Suppressor macrophage treated with lipopolysaccharide for 1 hour (primary cell): Measurements from ENCODE around the gene MRGPRD.

ENCODE experiments used
- DNase-seq, 3 donors: peaks; one replicate each; pipeline ENCODE4 v3.0.0-alpha.2; 2020 to 2022

Gene MRGPRD

GRCh38 chr11:68966894-68967780, 13.6 kb downstream of the MRGPRD start:
- no peak for DNase-seq

DNA sequence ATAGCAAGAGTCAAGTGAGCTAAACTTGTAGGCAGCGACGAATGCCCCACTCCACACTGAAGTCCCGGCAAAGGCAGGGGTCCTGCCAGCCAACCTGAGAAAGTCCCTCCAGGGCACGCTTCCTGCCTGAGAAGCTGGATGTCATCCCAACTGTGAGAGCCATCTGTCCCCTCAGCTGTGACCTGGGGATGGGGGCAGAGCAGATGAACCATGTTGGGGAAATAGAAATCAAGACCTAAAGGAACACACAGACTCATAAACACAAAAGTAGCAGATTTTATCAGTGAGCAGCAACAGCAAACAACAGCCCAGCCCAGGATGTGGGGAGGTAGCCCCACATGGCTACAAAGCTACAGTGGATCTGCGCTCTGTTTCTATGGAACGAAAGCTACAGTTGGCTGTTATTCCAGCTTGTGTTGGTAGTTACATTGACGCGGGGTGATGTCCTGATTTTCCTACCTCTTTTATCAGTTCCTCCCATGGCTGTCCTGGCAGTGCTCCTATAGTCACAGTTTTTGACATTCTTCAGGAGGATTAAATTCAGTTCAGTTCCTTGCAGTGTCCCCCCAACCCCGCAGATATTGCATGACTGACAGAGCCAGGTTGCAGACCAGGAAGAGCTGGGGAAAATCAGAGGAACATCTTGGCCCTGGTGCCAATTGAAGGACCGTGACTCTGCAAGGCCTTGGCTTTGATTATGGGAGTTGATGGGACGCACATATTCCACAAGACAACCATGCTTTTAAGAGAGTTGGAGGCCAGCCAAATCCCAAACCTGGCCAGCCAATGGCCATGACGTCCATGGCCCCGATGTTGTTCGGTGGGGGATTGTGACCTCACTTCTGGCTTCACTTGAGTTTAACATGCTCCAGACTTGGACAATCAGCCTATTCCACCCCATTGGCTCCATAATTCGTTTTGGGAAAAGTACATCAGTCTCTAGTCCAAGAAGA, 14.6 kb downstream of the MRGPRD start:
- no peak for DNase-seq

- no peak for DNase-seq
Observed at GRCh38 chr11:68963779-68964178, 17.0 kb downstream of the MRGPRD start.

DNA sequence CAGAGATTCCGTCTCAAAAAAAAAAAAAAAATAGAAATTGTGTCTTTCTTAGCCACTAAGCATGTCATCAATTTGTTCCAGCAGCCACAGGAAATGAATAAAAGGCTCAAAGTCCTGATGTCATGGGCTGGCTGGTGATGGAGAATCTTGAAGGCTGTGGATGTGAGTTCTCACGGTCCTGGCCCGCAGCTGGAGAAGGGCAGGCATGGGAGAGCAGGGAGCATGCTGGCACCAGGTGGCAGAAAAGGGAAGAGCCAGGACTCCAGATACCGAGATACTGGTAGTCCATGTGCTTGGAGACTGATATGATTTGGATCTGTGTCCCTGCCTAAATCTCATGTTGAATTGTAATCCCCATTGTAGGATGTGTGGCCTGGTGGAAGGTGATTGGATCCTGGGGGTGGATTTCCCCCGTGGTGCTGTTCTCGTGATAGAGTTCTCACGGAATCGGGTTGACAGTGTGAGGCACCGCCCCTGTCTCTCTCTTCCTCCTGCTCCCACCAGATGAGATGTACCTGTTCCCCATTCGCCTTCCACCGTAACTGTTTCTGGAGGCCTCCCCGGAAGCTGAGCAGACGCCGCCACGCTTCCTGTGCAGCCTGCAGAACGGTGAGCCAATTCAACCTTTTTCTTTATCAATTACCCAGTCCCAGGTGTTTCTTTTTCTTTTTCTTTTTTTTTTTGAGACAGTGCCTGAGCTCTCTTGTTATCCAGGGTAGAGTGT, 18.1 kb downstream of the MRGPRD start:
- no peak for DNase-seq

GRCh38 chr11:68961245-68961644, 19.5 kb downstream of the MRGPRD start:
- no peak for DNase-seq

DNA sequence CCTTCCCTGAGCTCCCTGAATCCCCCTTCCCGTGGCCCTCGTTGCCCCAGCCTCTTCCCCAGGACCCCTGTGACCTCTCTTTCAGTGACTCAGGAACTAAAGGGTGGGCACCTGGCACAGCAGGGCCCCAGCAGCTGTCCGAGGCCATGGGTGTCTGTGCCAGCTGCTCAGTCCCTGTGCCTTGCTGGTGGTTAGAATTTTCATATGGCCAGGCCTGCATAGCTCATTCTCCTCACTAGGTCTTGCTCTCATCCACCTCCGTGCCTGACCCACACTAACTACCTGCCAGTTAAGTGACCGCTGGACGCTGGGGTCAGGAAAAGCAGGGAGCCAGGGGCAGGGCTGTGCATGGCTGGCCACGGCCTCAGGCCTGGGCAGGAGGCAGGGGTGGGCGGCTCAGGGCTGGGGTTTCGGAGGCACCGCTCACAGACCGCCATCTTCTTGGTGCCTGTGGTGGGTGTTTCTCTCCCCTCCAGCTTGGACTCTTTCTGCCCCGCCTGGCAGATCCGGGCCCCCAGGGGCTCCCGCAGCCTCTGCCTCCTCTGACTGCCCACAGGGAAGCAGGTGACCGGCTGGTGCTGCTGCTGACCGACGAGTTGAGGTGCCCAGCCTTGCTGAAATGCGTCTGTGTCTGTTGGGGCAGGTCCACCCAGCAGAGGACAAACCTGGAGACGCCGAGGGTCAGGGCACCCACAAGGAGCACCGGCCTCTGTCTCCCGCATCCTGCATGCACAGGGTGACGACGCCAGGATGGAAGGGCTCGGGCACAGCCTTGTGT, 20.3 kb downstream of the MRGPRD start:
- no peak for DNase-seq

GRCh38 chr11:68959465-68960293, 21.1 kb downstream of the MRGPRD start:
- no peak for DNase-seq

GRCh38 chr11:68958211-68958610, 22.6 kb downstream of the MRGPRD start:
- DNase-seq = no peak

DNA sequence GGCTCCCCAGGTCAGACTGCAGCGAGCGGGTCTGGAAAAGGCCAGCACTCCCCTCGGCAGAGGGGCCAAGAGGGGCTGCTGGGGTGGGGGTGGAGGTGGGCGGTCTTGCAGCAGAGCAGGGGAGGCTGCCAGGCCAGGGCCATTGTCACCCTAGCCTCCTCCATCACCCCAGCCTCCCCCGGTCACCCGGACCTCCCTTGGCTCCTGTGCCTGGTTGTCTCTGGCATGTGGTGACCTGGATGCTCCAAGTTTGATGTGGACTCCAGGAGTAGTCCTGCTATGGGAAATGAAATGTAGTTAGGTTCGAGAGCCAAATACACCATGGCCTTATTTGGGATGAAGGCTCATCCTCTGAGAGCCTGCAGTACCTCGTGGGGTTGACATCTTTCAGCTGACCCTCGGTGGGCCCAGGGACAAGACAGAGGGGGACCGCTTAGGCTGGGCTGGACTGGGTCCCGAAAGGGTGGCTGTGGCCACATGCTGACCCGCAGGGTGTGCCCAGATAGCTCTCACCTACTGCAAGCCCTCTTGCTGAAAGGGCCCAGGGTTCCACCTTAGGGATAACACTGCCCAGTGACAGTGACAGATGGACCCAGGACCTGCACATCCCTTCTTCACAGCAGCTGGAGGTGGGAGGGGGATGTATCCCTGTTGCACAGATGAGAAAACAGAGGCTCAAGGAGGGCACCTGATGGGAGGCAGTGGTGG, 24.1 kb downstream of the MRGPRD start:
- DNase-seq = no peak

- DNase-seq = peak in 1 of 3 donors; percentile 43
Observed at GRCh38 chr11:68956142-68956541, 24.6 kb downstream of the MRGPRD start.

- no peak for DNase-seq
Observed at GRCh38 chr11:68955607-68955958, 25.2 kb downstream of the MRGPRD start.

- peak; percentile 64 to 76 (median 70) for DNase-seq
Observed at GRCh38 chr11:68954836-68955606, 25.8 kb downstream of the MRGPRD start.

DNA sequence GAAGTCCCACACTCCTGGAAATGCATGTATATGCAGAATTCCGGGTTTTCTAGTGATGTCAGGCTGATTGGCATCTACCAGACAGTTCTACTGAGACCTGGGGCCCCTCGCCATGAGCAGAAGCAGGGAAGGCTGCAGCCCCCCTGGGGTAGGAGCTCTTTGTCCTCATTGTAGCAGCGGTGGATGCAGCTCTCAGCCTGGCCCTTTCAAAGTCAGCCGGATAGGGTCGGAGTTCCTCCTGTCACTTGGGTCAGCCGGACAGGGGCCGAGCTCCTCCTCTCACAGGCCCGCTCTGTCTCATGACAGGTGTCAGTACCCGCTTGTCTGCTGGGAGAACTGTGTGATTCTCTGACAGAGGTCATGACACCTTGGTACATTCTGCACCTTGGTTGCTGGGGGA, 30.0 kb downstream of the MRGPRD start:
- DNase-seq = no peak

- DNase-seq = peak in 1 of 3 donors; percentile 9
Observed at GRCh38 chr11:68950270-68950669, 30.5 kb downstream of the MRGPRD start.

DNA sequence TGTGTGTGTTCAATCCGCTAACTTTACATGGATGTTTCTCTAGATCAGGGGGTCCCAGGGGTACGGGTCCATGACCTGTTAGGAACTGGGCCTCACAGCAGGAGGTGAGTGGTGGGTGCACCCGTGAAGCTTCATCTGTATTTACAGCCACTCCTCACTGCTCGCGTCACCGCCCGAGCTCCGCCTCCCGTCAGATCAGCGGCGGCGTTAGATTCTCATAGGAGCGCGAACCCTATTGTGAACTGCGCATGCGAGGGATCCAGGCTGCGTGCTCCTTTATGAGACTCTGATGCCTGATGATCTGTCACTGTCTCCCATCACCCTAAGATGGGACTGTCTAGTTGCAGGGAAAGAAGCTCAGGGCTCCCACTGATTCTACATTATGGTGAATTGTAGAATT, 31.9 kb downstream of the MRGPRD start:
- DNase-seq = no peak

DNA sequence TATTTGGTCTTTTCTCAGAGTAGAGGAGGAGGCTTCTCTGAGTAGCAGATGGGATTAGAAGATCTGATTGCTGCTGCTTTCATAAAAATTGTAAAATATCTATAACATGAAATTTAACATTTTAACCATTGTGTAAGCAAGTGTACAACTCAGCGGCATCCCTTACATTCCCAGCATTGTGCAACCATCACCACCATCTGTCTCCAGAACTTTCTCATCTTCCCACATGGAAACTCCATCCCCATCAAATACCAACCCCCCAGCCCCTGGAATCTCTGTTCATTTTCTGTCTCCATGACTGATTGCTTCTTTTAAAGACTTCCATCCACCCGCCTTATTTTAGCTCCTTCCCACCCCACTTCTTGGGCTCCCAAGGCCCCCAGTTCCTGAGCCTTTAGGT, 32.3 kb downstream of the MRGPRD start:
- DNase-seq = no peak

GRCh38 chr11:68947151-68947550, 33.6 kb downstream of the MRGPRD start:
- no peak for DNase-seq

DNA sequence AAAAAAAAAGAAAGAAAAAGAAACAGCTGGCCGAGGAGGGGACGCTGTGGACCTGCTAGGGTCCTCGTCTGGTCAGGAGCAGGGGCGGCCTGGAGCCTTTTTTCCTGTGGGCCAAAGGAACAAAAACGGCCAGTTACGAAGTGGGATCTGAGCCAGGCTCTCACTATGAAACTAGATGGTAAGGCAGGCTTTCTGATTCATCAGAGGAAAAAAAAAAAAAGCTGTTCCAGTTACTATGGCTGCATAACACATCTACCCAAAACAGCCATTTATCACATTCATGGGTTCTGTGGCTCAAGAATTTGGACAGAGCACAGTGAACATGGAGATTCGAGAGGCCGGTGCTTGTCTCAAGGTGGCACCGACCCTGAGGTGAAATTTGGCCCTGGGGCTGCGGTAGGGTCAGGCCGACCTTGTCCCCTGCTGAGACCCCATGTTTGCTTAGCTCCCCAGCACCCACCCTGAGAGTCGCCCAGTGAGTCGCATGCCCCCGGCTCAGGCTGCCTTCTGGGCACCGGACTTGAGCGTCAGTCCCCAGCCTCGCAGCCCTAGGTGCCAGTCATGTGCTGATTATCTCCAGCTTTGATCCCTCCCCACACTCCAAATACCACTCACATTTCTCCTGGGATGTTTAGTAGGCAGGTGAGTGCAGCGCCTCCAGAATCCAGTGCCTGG, 34.2 kb downstream of the MRGPRD start:
- DNase-seq = no peak

- peak; percentile 59 to 66 (median 62) for DNase-seq
Observed at GRCh38 chr11:68942751-68943271, 38.0 kb downstream of the MRGPRD start.
